ENCODE results near the gene STX11.

The STX11 gene

DNA sequence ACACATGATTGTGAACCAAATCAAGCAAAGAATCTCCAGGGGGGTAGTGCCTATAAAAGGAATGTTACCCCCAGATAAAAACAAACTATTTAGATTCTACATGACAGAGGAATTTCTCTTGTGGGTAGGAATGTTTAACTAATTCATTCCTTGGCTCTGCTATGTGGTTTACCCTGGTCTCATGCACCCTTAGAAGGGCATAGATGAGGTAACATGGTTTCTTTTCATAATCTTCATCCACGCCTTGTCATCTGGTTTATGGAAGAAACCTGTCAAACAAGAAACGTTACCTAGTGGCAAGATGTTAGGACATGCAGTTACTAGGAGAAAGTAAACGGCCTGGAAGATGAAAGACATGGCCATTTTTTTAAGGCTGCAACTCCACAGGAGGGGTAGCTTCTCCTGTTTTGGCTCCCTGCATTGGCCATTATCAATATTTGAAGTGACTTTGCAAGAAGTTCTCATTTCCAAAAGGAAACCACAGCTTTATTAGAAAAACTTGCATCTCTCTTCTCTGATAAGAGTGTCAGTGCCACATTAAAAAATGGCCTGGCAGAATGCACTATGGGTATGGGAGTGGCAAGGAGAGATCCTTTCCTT lies 45.5 kb downstream of the STX11 start:
- TF ChIP-seq FOXM1 (IDR thresholded peaks at IDR 0.05; ENCODE audit: borderline replicate concordance) (no peak), LEF1 (IDR thresholded peaks at IDR 0.05; ENCODE audit: borderline replicate concordance) (no peak), TARDBP (IDR thresholded peaks at IDR 0.05) (no peak), SP1 (IDR thresholded peaks at IDR 0.05) (no peak), ZNF384 (IDR thresholded peaks at IDR 0.05) (no peak), ARNT (IDR thresholded peaks at IDR 0.05) (no peak), CTBP1 (IDR thresholded peaks at IDR 0.05; ENCODE audit: borderline replicate concordance) (no peak), BHLHE40 (IDR thresholded peaks at IDR 0.05; ENCODE audit: borderline replicate concordance) (no peak), ELF4 (IDR thresholded peaks at IDR 0.05) (no peak), NFRKB (IDR thresholded peaks at IDR 0.05) (no peak), L3MBTL2 (conservative IDR thresholded peaks at IDR 0.05) (no peak), PKNOX1 (IDR thresholded peaks at IDR 0.05) (no peak), FOXA1 (IDR thresholded peaks at IDR 0.05) (no peak), SUZ12 (IDR thresholded peaks at IDR 0.05) (no peak), HDGF (IDR thresholded peaks at IDR 0.05; ENCODE audit: borderline replicate concordance) (no peak), FOXK2 (IDR thresholded peaks at IDR 0.05) (no peak)
- POLR2A ChIA-PET: no interaction called here
- CTCF ChIA-PET: no interaction called here
- no peak for DNase-seq (ENCODE audit: extremely low spot score)

- POLR2A ChIA-PET: no interaction called here
- TF ChIP-seq SP1 (IDR thresholded peaks at IDR 0.05) (no peak), NFRKB (IDR thresholded peaks at IDR 0.05) (no peak), TARDBP (IDR thresholded peaks at IDR 0.05) (no peak), CTBP1 (IDR thresholded peaks at IDR 0.05; ENCODE audit: borderline replicate concordance) (no peak), BHLHE40 (IDR thresholded peaks at IDR 0.05; ENCODE audit: borderline replicate concordance) (no peak)
- CTCF ChIA-PET: no interaction called here
- no peak for DNase-seq (ENCODE audit: extremely low spot score)
Measured at GRCh38 chr6:144197919-144198318, 47.6 kb downstream of the STX11 start.

GRCh38 chr6:144202879-144203468 lies 52.7 kb downstream of the STX11 start:
- TF ChIP-seq TARDBP (IDR thresholded peaks at IDR 0.05) (no peak), FOXA1 (IDR thresholded peaks at IDR 0.05) (no peak), SUZ12 (IDR thresholded peaks at IDR 0.05) (no peak), PKNOX1 (IDR thresholded peaks at IDR 0.05) (no peak), BHLHE40 (IDR thresholded peaks at IDR 0.05; ENCODE audit: borderline replicate concordance) (no peak), ZNF384 (IDR thresholded peaks at IDR 0.05) (no peak), L3MBTL2 (conservative IDR thresholded peaks at IDR 0.05) (no peak), NFRKB (IDR thresholded peaks at IDR 0.05) (no peak), SP1 (IDR thresholded peaks at IDR 0.05) (no peak), FOXM1 (IDR thresholded peaks at IDR 0.05; ENCODE audit: borderline replicate concordance) (no peak), ELF4 (IDR thresholded peaks at IDR 0.05) (no peak), HDGF (IDR thresholded peaks at IDR 0.05; ENCODE audit: borderline replicate concordance) (no peak), FOXK2 (IDR thresholded peaks at IDR 0.05) (no peak), ARNT (IDR thresholded peaks at IDR 0.05) (no peak), LEF1 (IDR thresholded peaks at IDR 0.05; ENCODE audit: borderline replicate concordance) (no peak), CTBP1 (IDR thresholded peaks at IDR 0.05; ENCODE audit: borderline replicate concordance) (no peak)
- DNase-seq (ENCODE audit: extremely low spot score): no peak
- POLR2A ChIA-PET: no interaction called here
- CTCF ChIA-PET: no interaction called here

DNA sequence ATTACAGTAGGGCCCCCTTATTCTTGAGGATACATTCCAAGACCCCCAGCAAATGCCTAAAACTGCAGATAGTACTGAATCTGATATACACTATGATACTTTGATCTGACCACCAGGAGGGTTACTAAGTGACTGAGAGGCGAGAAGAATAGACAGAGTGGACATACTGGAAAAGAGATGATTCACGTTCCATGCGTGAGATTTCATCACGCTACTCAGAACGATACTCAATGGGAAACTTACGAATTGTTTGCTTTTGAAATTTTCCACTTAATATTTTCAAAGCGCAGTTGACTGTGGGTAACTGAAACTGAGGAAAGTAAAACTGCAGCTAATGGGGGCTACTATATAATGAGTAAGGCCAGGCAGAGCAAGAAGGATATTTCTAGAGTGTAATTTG lies 60.8 kb downstream of the STX11 start:
- no peak for DNase-seq (ENCODE audit: extremely low spot score)
- CTCF ChIA-PET: no interaction called here
- POLR2A ChIA-PET: no interaction called here
- TF ChIP-seq BHLHE40 (IDR thresholded peaks at IDR 0.05; ENCODE audit: borderline replicate concordance): no peak
- no peak for TF ChIP-seq TARDBP (IDR thresholded peaks at IDR 0.05)
- TF ChIP-seq PKNOX1 (IDR thresholded peaks at IDR 0.05): no peak

- CTCF ChIA-PET: no interaction called here
- POLR2A ChIA-PET: no interaction called here
- DNase-seq (ENCODE audit: extremely low spot score): no peak
- TF ChIP-seq PKNOX1 (IDR thresholded peaks at IDR 0.05) (no peak), CTBP1 (IDR thresholded peaks at IDR 0.05; ENCODE audit: borderline replicate concordance) (no peak), SP1 (IDR thresholded peaks at IDR 0.05) (no peak), ELF4 (IDR thresholded peaks at IDR 0.05) (no peak), SUZ12 (IDR thresholded peaks at IDR 0.05) (no peak), NFRKB (IDR thresholded peaks at IDR 0.05) (no peak), ZNF384 (IDR thresholded peaks at IDR 0.05) (no peak), L3MBTL2 (conservative IDR thresholded peaks at IDR 0.05) (no peak), ARNT (IDR thresholded peaks at IDR 0.05) (no peak), HDGF (IDR thresholded peaks at IDR 0.05; ENCODE audit: borderline replicate concordance) (no peak), TARDBP (IDR thresholded peaks at IDR 0.05) (no peak), LEF1 (IDR thresholded peaks at IDR 0.05; ENCODE audit: borderline replicate concordance) (no peak), BHLHE40 (IDR thresholded peaks at IDR 0.05; ENCODE audit: borderline replicate concordance) (no peak), FOXK2 (IDR thresholded peaks at IDR 0.05) (no peak), FOXM1 (IDR thresholded peaks at IDR 0.05; ENCODE audit: borderline replicate concordance) (no peak), FOXA1 (IDR thresholded peaks at IDR 0.05) (no peak)
Measured at GRCh38 chr6:144213315-144213714, 63.0 kb downstream of the STX11 start.

All from HEK293T (cell line).